Transverse colon (tissue), 4 donors: ENCODE data around the gene SLC39A3.

ENCODE experiments used
- EP300 ChIP-seq: sonication (generic); formaldehyde crosslinking; IDR thresholded peaks from one replicate; pipeline ENCODE4 v1.6.1; 2017; ENCODE audit warnings: antibody characterized with exemption, low read depth
- POLR2A ChIP-seq: fragments of 450-650 bp; IDR thresholded peaks from one replicate; pipeline ENCODE4 v1.6.1; 2016; ENCODE audit warnings: antibody characterized with exemption, mild to moderate bottlenecking, moderate library complexity
- POLR2AphosphoS5 ChIP-seq, 3 donors: sonication (generic); formaldehyde crosslinking; IDR thresholded peaks; one replicate each; pipeline ENCODE4 v1.6.1; 2016; ENCODE audit warnings: antibody characterized with exemption in 3 of 3
- TF ChIP-seq, protein P1 (sequence below), 5 experiments: fragments of 200-600 bp in 3 of 5; fragments of 450-650 bp in 2 of 5; sonication (generic) in 3 of 5; IDR thresholded peaks; 1 replicate in 2 of 5; 2 replicates in 3 of 5; pipeline ENCODE4 v1.5.1; 2016 to 2017; ENCODE audit warnings: antibody characterized with exemption in 5 of 5, inconsistent platforms in 3 of 5, mild to moderate bottlenecking in 2 of 5, moderate library complexity in 1 of 5

- TF ChIP-seq, protein P1, sequence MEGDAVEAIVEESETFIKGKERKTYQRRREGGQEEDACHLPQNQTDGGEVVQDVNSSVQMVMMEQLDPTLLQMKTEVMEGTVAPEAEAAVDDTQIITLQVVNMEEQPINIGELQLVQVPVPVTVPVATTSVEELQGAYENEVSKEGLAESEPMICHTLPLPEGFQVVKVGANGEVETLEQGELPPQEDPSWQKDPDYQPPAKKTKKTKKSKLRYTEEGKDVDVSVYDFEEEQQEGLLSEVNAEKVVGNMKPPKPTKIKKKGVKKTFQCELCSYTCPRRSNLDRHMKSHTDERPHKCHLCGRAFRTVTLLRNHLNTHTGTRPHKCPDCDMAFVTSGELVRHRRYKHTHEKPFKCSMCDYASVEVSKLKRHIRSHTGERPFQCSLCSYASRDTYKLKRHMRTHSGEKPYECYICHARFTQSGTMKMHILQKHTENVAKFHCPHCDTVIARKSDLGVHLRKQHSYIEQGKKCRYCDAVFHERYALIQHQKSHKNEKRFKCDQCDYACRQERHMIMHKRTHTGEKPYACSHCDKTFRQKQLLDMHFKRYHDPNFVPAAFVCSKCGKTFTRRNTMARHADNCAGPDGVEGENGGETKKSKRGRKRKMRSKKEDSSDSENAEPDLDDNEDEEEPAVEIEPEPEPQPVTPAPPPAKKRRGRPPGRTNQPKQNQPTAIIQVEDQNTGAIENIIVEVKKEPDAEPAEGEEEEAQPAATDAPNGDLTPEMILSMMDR (IDR thresholded peaks at IDR 0.05): no peak
- no peak for TF ChIP-seq POLR2AphosphoS5 (IDR thresholded peaks at IDR 0.05)
- TF ChIP-seq EP300: no peak
- TF ChIP-seq POLR2A: no peak
Observed at GRCh38 chr19:2750808-2751437, 11.1 kb upstream of the SLC39A3 start.
